ENCODE measurements around the gene HARS2. TPM values are rescaled to one million over a fixed set of nuclear protein-coding genes. Genes with fewer than 3 reads are reported as not detected.
A peak's percentile ranks its signal among the peaks of the same experiment; 100 is the strongest.
"Not testable (repeated sequence)": the region's sequence is repeated elsewhere in the genome, so short reads cannot be mapped to it uniquely, and the experiment has no call there.

The HARS2 gene
- total and polyA plus RNA-seq, 11 donors, result 17.4 to 31.7 (median 24.6) TPM

- WGBS, 4 donors, result 0 to 1% (median 1%) methylated on average over 15 to 27 of the region's 27 CpGs
- Histone ChIP-seq H3K27me3 (no peaks in the 10 kb centered on the region), H3K27ac (peak overlapping the region; percentile 48 to 94 (median 86)), H3K36me3 (peaks cover 0 to 76% (median 64%) of the 10 kb centered on the region in 9 donors), H3K4me1 (peaks cover 0 to 40% (median 26%) of the 10 kb centered on the region in 12 donors), H3K9me3 (no peaks in the 10 kb centered on the region), H3K4me3 (peak overlapping the region; percentile 58 to 100 (median 83))
- intact Hi-C loops (cut with DNase I), result loop anchor here in 4 of 10 donors (1.0 to 10.0 kb wide), 6 partner anchors 17 to 242 kb away; partner anchors contain the start of genes HARS1 (in 3 of the 4), HARS2 (in 3 of the 4), WDR55 (in 2 of the 4) and ANKHD1 (in 1 of the 4)
- ATAC-seq (peak in 2 of 4 donors; percentile 8 to 23), DNase-seq (peak in 1 of 5 donors; percentile 23)
- TF ChIP-seq CTCF (IDR thresholded peaks at IDR 0.05) (no peak), POLR2A (IDR thresholded peaks at IDR 0.05) (no peak)
Measured at GRCh38 chr5:140647042-140647419, 44.2 kb upstream of the HARS2 start.

- TF ChIP-seq POLR2A (IDR thresholded peaks at IDR 0.05) (no peak), CTCF (IDR thresholded peaks at IDR 0.05) (no peak)
- Histone ChIP-seq H3K9me3 (no peaks in the 10 kb centered on the region), H3K36me3 (peaks cover 3 to 95% (median 93%) of the 10 kb centered on the region in 9 donors), H3K27me3 (no peaks in the 10 kb centered on the region), H3K27ac (no peak overlapping the region), H3K4me1 (peaks cover 0 to 6% (median 2%) of the 10 kb centered on the region in 12 donors), H3K4me3 (no peak overlapping the region)
- ATAC-seq, result no peak
- no peak for DNase-seq
- intact Hi-C loops (cut with DNase I), result no loop called here
- WGBS, 4 donors, result 97 to 98% (median 97%) methylated on average over 17 of the region's 17 CpGs
Measured at GRCh38 chr5:140658870-140659269, 32.4 kb upstream of the HARS2 start.

- H3K27ac ChIP-seq, ATAC-seq, H3K9me3 ChIP-seq, DNase-seq, H3K27me3 ChIP-seq, H3K4me3 ChIP-seq: not testable (repeated sequence)
- 86 to 88% (median 87%) methylated on average over 6 of the region's 6 CpGs for WGBS, 4 donors
- Histone ChIP-seq H3K4me1 (peaks cover 0 to 11% (median 5%) of the 10 kb centered on the region in 12 donors), H3K36me3 (peaks cover 3 to 80% (median 78%) of the 10 kb centered on the region in 9 donors)
- intact Hi-C loops (cut with DNase I), result loop anchor here in 2 of 10 donors (10.0 kb wide), 1 partner anchor 256 kb away; the partner anchor contains the start of gene ANKHD1 (in 2 of the 2)
Measured at GRCh38 chr5:140660371-140660770, 30.9 kb upstream of the HARS2 start.

GRCh38 chr5:140664030-140664358, 27.3 kb upstream of the HARS2 start:
- intact Hi-C loops (cut with DNase I), result loop anchor here in 4 of 10 donors (1.0 to 10.0 kb wide), 5 partner anchors 17 to 259 kb away; partner anchors contain the start of genes ANKHD1 (in 2 of the 4), IK (in 2 of the 4), NDUFA2 (in 2 of the 4) and HARS1 (in 1 of the 4)
- no peaks in the 10 kb centered on the region for H3K9me3 ChIP-seq
- no peak for TF ChIP-seq POLR2A (IDR thresholded peaks at IDR 0.05)
- no peak for TF ChIP-seq CTCF (IDR thresholded peaks at IDR 0.05)
- ATAC-seq (peak in 2 of 4 donors; percentile 17 to 21), DNase-seq (no peak)
- H3K27ac ChIP-seq, result peak overlapping the region; percentile 90 to 99 (median 94)
- peaks cover 0 to 64% (median 59%) of the 10 kb centered on the region in 9 donors for H3K36me3 ChIP-seq
- 7 to 18% (median 7%) methylated on average over 18 of the region's 18 CpGs for WGBS, 4 donors
- no peaks in the 10 kb centered on the region for H3K27me3 ChIP-seq
- peaks cover 0 to 34% (median 27%) of the 10 kb centered on the region in 12 donors for H3K4me1 ChIP-seq
- H3K4me3 ChIP-seq, result peak overlapping the region; percentile 50 to 98 (median 90)
